OCI-LY3 (cell line): ENCODE results near the gene C2CD2L.

ENCODE experiments used
- CTCF ChIP-seq: fragments of 200-600, 300-600 bp; sonication (generic); IDR thresholded peaks from 2 replicates; pipeline ENCODE4 v1.5.1; 2014; ENCODE audit warnings: antibody characterized with exemption, low read length, low read depth
- EZH2phosphoT487 ChIP-seq: fragments of 200-600 bp; shearing (Covaris generic); IDR thresholded peaks from 2 replicates; pipeline ENCODE4 v1.6.1; 2018; ENCODE audit warnings: antibody characterized with exemption, mixed run types, low read depth

- no peak for TF ChIP-seq CTCF
- TF ChIP-seq EZH2phosphoT487, result no peak
Observed at GRCh38 chr11:119081682-119082260, 25.4 kb upstream of the C2CD2L start.
